GM12865 (cell line): Measurements from ENCODE around the gene SLC25A48.

ENCODE experiments used
- DNase-seq: peaks from one replicate; pipeline ENCODE4 v3.0.0; 2010; ENCODE audit warnings: low read depth
- H3K4me3 ChIP-seq: 2 replicates; pipeline ENCODE4 v1.5.1; 2011; ENCODE audit warnings: mild to moderate bottlenecking, low read depth, low read length, control low read depth
- CTCF ChIP-seq: IDR thresholded peaks from 2 replicates; pipeline ENCODE4 v1.5.1; 2011; ENCODE audit warnings: low read length, control low read depth, low read depth, inconsistent platforms; ENCODE audit not compliant: insufficient read depth; ENCODE audit errors: missing control alignments

The SLC25A48 gene

DNA sequence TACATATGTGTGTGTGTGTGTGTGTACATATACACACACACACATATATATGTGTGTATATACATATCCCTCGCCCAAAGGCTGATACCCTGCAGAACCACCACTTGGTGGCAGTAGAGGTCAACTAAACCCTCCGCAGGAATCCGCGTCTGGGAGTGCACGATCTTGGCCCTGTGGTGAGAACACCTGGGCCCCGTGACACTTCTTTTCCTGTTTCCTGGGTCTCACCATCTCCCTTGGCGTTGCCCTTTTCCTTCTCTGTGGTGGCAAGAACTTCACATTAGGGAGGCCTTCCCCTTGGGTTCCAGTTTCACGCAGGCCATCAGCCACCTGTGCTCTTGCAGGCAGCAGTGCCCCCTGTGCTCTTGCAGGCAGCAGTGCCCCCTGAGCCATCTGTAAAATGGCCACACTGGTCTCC lies 53.0 kb downstream of the SLC25A48 start:
- no peak overlapping the region for H3K4me3 ChIP-seq
- peak; percentile 82 for DNase-seq
- peak; percentile 76 for TF ChIP-seq CTCF

GRCh38 chr5:135887881-135888614 lies 53.6 kb downstream of the SLC25A48 start:
- no peak for TF ChIP-seq CTCF
- no peak overlapping the region for H3K4me3 ChIP-seq
- DNase-seq, result no peak

DNA sequence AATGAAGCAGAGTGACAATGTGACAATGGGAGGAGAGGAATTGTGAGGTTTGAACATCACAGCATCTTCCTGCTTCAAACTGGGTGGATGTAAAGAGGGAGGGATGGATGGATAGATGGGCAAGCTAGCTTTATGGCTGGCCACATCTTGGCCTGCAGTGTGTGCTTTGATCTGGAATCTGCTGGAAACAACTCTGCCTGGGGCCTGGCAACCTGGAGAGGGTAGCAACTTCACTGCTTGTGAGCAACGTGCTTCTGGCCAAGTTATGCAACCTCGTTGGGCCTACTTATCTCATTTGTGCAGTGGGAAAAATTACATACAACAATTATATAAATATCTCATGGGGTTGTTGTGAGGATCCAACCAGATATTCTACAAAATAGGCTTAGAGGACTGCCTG lies 55.8 kb downstream of the SLC25A48 start:
- no peak overlapping the region for H3K4me3 ChIP-seq
- no peak for DNase-seq
- TF ChIP-seq CTCF, result no peak

DNA sequence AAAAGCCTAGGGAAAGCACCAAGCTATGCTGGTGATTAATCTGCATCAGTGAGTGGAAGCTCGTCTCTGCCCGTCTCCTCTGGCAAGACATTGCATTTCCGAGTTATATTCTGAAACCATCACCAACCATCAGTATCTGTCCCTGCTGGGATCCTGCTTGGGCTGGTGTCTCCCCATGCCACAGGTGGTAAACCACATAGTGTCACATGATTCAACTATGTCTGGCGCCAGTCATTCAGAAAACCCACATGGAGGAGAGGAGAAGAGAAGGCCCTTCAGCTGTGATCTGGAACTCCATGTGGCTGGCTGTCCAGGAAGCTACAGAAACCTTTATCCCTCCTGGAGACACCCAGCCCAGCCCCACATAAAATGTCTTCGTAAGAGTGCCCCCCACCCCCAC lies 56.4 kb downstream of the SLC25A48 start:
- TF ChIP-seq CTCF, result no peak
- no peak overlapping the region for H3K4me3 ChIP-seq
- DNase-seq, result peak; percentile 62

DNA sequence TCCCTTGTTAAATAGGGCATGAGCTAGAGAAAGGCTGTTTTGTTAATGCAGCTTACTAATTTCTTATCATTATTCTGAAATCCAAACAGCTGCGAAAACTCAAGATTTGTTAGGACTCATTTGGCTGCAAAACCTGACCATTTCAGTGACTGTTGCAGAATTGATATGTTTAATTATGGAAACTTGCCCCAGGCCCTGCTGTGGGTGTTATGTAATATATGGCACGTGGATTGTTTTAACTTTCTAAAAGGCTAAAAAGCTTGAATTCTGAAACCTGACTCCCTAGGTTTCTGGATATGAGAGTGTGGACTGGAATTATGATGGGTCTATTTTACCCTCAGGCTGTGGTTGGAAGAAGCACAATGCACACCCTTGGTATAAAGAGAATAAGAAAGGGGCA lies 56.8 kb downstream of the SLC25A48 start:
- no peak for TF ChIP-seq CTCF
- H3K4me3 ChIP-seq, result no peak overlapping the region
- no peak for DNase-seq

GRCh38 chr5:135891791-135892190 lies 57.3 kb downstream of the SLC25A48 start:
- H3K4me3 ChIP-seq, result no peak overlapping the region
- peak; percentile 3 for TF ChIP-seq CTCF
- no peak for DNase-seq

DNA sequence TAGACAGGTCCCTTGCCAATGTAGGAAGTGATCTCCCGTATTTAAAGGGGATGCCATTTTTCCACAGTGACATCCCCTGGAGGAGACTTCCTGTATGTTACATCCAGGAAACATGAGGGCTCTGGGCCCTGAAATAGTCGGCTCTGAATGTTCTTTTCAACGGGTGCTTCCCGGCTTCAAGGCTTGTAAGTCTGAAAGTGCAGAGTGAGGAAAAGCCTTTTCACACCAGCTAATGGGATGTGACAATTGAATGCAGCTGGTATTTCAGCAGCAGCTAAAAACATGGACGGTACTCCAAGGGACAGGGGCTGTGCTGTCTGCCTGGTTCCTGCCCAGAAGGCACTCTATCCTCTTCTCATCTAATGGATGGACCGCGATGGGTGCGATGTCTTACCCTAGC lies 59.8 kb downstream of the SLC25A48 start:
- no peak for DNase-seq
- no peak for TF ChIP-seq CTCF
- H3K4me3 ChIP-seq, result no peak overlapping the region
